Measurements from ENCODE around the gene MRPL16. TPM values are rescaled to one million over a fixed set of nuclear protein-coding genes. Genes with fewer than 3 reads are reported as not detected.

The MRPL16 gene
- total and polyA plus RNA-seq, 2 of the 4 experiments (the other 2 are of a cell fraction) = 43.9 to 71.3 TPM

GRCh38 chr11:59787816-59788215 lies 22.8 kb downstream of the MRPL16 start:
- peaks cover 5% of the 10 kb centered on the region for H3K36me3 ChIP-seq (ENCODE audit: control insufficient read depth, insufficient read depth, low read length)
- H3K4me3 ChIP-seq (ENCODE audit: insufficient read depth, low read depth, low read length) = no peak overlapping the region
- peak overlapping the region; percentile 45 for H2BK120ac ChIP-seq (ENCODE audit: low read depth, low read length)
- intact Hi-C loops (cut with micrococcal nuclease) (loop anchor here (1.0 kb wide), 1 partner anchor 33 kb away; the partner anchor contains the start of gene STX3), dilution Hi-C loops (cut with HindIII; ENCODE audit: low sequenced_read_pairs, unreplicated experiment) (no loop called here), in situ Hi-C loops (cut with MboI; ENCODE audit: low sequenced_read_pairs) (no loop called here)
- H4K5ac ChIP-seq (ENCODE audit: low read depth, low read length) = peak overlapping the region; percentile 52; the same call in 1 of the 2 replicates
- H3K56ac ChIP-seq (ENCODE audit: extremely low read depth, insufficient read depth, low read length) = no peak overlapping the region
- no peak overlapping the region for H3K9ac ChIP-seq (ENCODE audit: low read depth, low read length)
- WGBS, 2 experiments (ENCODE audit: extremely low coverage in 2 of 2, insufficient read length in 1 of 2) = 27% methylated on average over 3 of the region's 3 CpGs; no CpG with 5 or more reads in 1 of the 2 experiments
- H3K14ac ChIP-seq (replicated peaks; ENCODE audit: low read depth, low read length) = 0 out of 2 replicates have a peak overlapping the region, but pooled peaks have one; percentile 22
- H3K27me3 ChIP-seq (ENCODE audit: control insufficient read depth, insufficient read depth, low read length) = no peaks in the 10 kb centered on the region
- no peak overlapping the region for H3K27ac ChIP-seq (ENCODE audit: insufficient read depth, low read length)
- H4K20me1 ChIP-seq (ENCODE audit: insufficient read depth, low read length) = no peaks in the 10 kb centered on the region; the same call in 1 of the 2 replicates
- no peaks in the 10 kb centered on the region for H3K9me3 ChIP-seq (ENCODE audit: control insufficient read depth, insufficient read depth, low read length)
- DNase-seq (peak; percentile 73), ATAC-seq (ENCODE audit: low read depth) (peak; percentile 63)
- POLR2A ChIA-PET (ENCODE audit: unreplicated experiment) = no interaction called here
- H3K4ac ChIP-seq (ENCODE audit: low read depth, low read length) = peak overlapping the region; percentile 34; the same call in 1 of the 2 replicates
- no peak overlapping the region for H3K18ac ChIP-seq (ENCODE audit: low read depth, low read length)
- BruUV-seq (replicated peaks) = no TSS peak
- H2AK9ac ChIP-seq (replicated peaks; ENCODE audit: low read depth, low read length, poor library complexity) = no peak overlapping the region
- peak overlapping the region; percentile 56 for H2BK5ac ChIP-seq (ENCODE audit: low read depth, low read length, poor library complexity, severe bottlenecking)
- CTCF ChIA-PET = interaction anchor here (1.1 kb wide), 1 partner anchor 33 kb away, joined by 3 read pairs; the partner anchor contains the start of gene STX3
- no peak for TF ChIP-seq CTCF (conservative IDR thresholded peaks at IDR 0.05; ENCODE audit: low read depth, low read length)
- 0 out of 2 replicates have a peak, but pooled peaks have one; percentile 18 for TF ChIP-seq MXI1 (IDR thresholded peaks at IDR 0.05; ENCODE audit: borderline replicate concordance, low read depth, low read length)
- TF ChIP-seq FOS (IDR thresholded peaks at IDR 0.05; ENCODE audit: low read depth, low read length) = no peak
- TF ChIP-seq RAD21 (IDR thresholded peaks at IDR 0.05; ENCODE audit: low read length) = no peak
- TF ChIP-seq BHLHE40 (IDR thresholded peaks at IDR 0.05; ENCODE audit: low read depth, low read length) = 0 out of 2 replicates have a peak, but pooled peaks have one; percentile 6
- H3K4me2 ChIP-seq (ENCODE audit: low read depth, low read length) = peak overlapping the region; percentile 34; the same call in 1 of the 2 replicates
- H3K23ac ChIP-seq (ENCODE audit: low read depth, low read length) = no peak overlapping the region
- H3K79me1 ChIP-seq (ENCODE audit: low read depth in 1 of 2, low read length in 2 of 2) = peaks cover 0 to 6% of the 10 kb centered on the region in 2 experiments; a peak in 1 of 4 replicates
- peak overlapping the region; percentile 76; the same call in 1 of the 2 replicates for H2AK5ac ChIP-seq (ENCODE audit: low read depth, low read length)
- H3K4me1 ChIP-seq (ENCODE audit: control insufficient read depth, insufficient read depth, low read length) = peaks cover 6% of the 10 kb centered on the region
- H3K9me1 ChIP-seq (ENCODE audit: insufficient read depth, low read length) = peaks cover 11% of the 10 kb centered on the region; the same call in 1 of the 2 replicates
- no peak overlapping the region for H2BK15ac ChIP-seq (ENCODE audit: low read depth, low read length)
- H2BK20ac ChIP-seq (ENCODE audit: low read depth, low read length) = peak overlapping the region; percentile 38; the same call in 1 of the 2 replicates
- no peak overlapping the region for H4K8ac ChIP-seq (ENCODE audit: low read depth in 2 of 2, low read length in 2 of 2)
- H4K91ac ChIP-seq (ENCODE audit: insufficient read depth, low read depth, low read length) = no peak overlapping the region; the same call in 1 of the 2 replicates
- peak overlapping the region; percentile 0 for H2AFZ ChIP-seq (replicated peaks; ENCODE audit: low read length, poor library complexity)

Measured in IMR-90 (cell line).